GM18499 (cell line): ENCODE results near the gene C6orf47.

Experiments
- ATAC-seq: cut with Tn5 transposase; IDR thresholded peaks from one replicate; pipeline ENCODE4 v1.9.1; 2021; ENCODE audit warnings: moderate number of reproducible peaks; ENCODE audit not compliant: insufficient read depth, unreplicated experiment

C6orf47 gene

GRCh38 chr6:31619805-31620585, 40.6 kb downstream of the C6orf47 start:
- ATAC-seq, result peak; percentile 51

GRCh38 chr6:31617010-31617409, 43.6 kb downstream of the C6orf47 start:
- ATAC-seq, result no peak

DNA sequence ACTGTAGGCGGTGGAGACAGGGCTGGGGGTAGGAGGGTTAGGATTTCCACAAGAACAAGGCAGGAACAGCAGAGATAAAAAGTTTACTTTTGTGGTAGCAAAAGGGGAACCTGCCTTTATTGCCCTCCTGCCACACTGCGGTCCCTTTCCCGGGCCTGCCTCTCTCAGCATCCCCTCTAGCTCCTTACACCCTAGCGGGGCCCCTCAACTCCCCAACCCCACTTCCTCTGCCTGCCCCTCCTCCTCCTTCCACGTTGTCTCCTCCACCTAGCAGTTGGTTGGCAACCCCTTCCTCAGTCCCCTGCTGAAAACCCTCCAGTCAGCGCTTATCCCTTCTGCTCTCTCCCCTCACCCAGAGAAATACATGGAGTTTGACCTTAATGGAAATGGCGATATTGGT, 44.8 kb downstream of the C6orf47 start:
- no peak for ATAC-seq

DNA sequence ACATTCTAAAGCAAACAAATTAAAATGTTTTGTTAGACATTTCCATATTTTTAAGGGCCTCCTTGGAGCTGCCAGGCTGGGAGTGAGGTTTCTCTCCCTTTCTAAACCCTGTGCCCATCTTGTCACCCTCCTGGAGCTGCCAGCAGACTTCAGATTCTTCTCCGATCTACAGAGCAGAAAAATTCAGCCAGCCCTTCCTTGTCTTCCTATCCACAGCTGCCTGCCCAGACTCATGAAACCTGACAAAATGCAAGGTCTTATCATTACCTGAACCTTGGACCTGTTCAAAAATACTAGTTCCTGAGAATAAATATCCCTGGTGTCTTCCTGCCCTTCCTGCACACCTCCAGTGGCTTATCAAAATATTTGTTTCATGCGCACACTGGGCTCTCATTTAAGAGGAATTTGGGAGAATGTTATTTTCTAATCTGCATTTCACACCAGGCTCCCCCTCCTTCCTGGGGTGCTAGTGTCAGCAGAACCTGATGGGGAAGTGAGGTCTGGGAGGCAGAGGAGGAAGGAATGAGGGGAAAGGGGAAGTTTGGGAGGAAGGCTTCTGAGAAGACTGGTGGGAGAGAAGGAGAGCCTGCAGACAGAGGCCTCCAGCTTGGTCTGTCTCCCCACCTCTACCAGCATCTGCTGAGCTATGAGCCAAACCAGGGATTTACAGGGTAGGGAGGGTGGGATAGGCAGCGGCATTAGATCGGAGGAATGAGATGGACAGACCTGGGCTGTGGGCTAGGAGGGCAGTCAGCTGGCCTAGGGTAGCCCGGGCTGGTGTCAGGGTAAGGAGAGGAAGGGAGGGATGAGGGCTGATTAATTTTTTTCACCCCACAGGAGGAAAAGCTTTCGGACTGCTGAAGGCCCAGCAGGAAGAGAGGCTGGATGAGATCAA, 45.6 kb downstream of the C6orf47 start, which contains the start of gene AIF1:
Gene AIF1 (plus strand): TSS at position 551 of the 895 bp plus-strand sequence. CDS start 96 bp downstream, at position 647.
- ATAC-seq, result no peak

DNA sequence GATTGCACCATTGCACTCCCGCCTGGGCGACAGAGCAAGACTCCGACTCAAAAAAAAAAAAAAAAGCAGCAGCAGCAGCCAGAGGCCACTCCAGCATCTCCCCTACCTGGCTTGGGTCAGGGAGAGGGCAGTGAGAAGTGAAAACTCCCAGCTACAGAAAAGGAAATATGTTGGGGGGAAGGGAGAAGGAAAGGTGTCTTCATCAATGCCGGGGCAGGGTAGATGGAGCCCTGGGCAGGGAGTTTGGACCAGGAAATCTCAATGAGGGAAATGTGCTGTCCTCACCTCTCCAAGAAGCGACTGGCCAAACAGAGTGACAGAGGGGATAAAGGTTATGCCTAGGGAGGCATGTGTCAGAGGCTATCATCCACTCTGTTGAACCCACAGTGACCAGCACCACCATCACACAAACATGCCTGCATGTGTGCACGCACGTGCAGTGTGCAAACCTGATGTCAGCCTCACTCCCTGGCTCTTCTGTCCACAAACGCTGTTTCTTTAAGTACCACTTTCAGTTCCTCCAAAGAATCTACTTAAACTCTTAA, 46.4 kb downstream of the C6orf47 start:
- ATAC-seq, result no peak

DNA sequence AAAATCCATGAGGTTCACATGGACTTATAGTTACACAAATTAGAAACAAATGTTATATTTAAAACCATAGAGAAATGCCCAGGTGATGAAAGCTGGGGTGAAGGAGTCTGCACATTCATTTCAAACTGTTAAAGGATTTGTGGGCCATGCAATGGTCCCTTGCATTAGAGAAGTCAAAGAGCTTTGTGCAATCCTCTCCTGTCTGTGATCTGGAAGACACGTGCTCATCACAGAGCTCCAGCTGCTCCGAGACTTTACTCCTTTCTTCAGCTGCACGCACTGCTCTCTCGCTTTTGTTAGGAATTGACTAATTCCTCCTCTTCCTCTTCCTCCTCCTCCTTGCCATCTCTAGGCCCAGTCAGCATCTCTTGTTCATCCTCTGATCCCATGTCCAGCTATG, 49.6 kb downstream of the C6orf47 start:
- no peak for ATAC-seq

- ATAC-seq, result no peak
These were observed 50.8 kb downstream of the C6orf47 start for GRCh38 chr6:31609519-31610406.
